HepG2 (cell line): ENCODE results near the gene PPIG. TPM values are rescaled to one million over a fixed set of nuclear protein-coding genes. Genes with fewer than 3 reads are reported as not detected.

Experiments used
- ATAC-seq: fragments of 200-7000 bp; cut with Tn5 transposase; 3 replicates; pipeline ENCODE4 v1.9.1; 2020; ENCODE audit warnings: mild to moderate bottlenecking, moderate library complexity
- BruUV-seq: library from RNA; stranded (reverse); fragments of 400-500 nt; replicated peaks from 2 replicates; lab custom pipeline; 2021; lab: Mats Ljungman, UMichigan
- CTCF ChIA-PET: fragments of 300-600 bp; formaldehyde crosslinking; extraction: SDS; loops from one replicate; lab custom pipeline; 2021; ENCODE audit warnings: low total read pairs, inconsistent platforms, low intra/inter-chr PET ratio; lab: Yijun Ruan, JAX
- POLR2A ChIA-PET: fragments of 350-600 bp; sonication (Branson Sonifier 250); formaldehyde crosslinking; loops from one replicate; lab custom pipeline; 2020; ENCODE audit warnings: antibody characterized with exemption, inconsistent platforms; lab: Yijun Ruan, JAX
- DNase-seq: peaks from one replicate; pipeline ENCODE4 v3.0.0-alpha.2; 2015; ENCODE audit warnings: low spot score
- FAIRE-seq: peaks from 3 replicates; lab custom pipeline; 2011; peaks lifted over from hg19 to GRCh38; lab: Jason Lieb, UNC
- H2AFZ ChIP-seq: one replicate; pipeline ENCODE4 v1.6.1; 2011; ENCODE audit warnings: low read length, inconsistent platforms
- H3K27ac ChIP-seq: fragments of 300-600 bp; 3 replicates; pipeline ENCODE4 v1.8.0; 2011; ENCODE audit warnings: mixed run types, mild to moderate bottlenecking, mixed read lengths, low read length, inconsistent platforms; ENCODE audit not compliant: insufficient read depth; ENCODE audit errors: extremely low read length
- H3K27me3 ChIP-seq, 2 experiments: fragments of 200-600 bp in 1 of 2; 2 replicates in 1 of 2; 3 replicates in 1 of 2; pipeline versions ENCODE4 v1.6.0 to v1.8.0; 2011; ENCODE audit warnings: low read length in 2 of 2, mild to moderate bottlenecking in 2 of 2, moderate library complexity in 2 of 2, inconsistent platforms in 1 of 2; ENCODE audit not compliant: insufficient read depth in 2 of 2, control insufficient read depth in 1 of 2
- H3K36me3 ChIP-seq, 2 experiments: fragments of 200-600 bp in 1 of 2; replicated peaks in 1 of 2; 2 replicates in 1 of 2; 3 replicates in 1 of 2; pipeline versions ENCODE4 v1.5.1 to v1.8.0; 2011; ENCODE audit warnings: low read length in 2 of 2, inconsistent platforms in 1 of 2; ENCODE audit not compliant: insufficient read depth in 2 of 2, control insufficient read depth in 1 of 2
- H3K4me1 ChIP-seq: 2 replicates; pipeline ENCODE4 v1.5.1; 2012; ENCODE audit warnings: low read length, inconsistent platforms; ENCODE audit not compliant: insufficient read depth
- H3K4me2 ChIP-seq: 2 replicates; pipeline ENCODE4 v1.6.0; 2011; ENCODE audit warnings: low read depth, low read length, inconsistent platforms
- H3K4me3 ChIP-seq, 3 experiments: fragments of 200-600 bp in 1 of 3; sonication (generic), shearing (Covaris generic) in 1 of 3; replicated peaks in 1 of 3; 2 replicates each; pipeline ENCODE4 v1.5.1; 2011 to 2016; ENCODE audit warnings: low read length in 3 of 3, inconsistent platforms in 2 of 3, low read depth in 2 of 3, mild to moderate bottlenecking in 2 of 3, control low read depth in 1 of 3, mixed read lengths in 1 of 3; ENCODE audit not compliant: insufficient read depth in 1 of 3
- H3K79me2 ChIP-seq: one replicate; pipeline ENCODE4 v1.6.1; 2011; ENCODE audit warnings: low read length, inconsistent platforms; ENCODE audit not compliant: insufficient read depth
- H3K9ac ChIP-seq: 2 replicates; pipeline ENCODE4 v1.6.0; 2011; ENCODE audit warnings: mild to moderate bottlenecking, low read depth, low read length, inconsistent platforms; ENCODE audit not compliant: insufficient read depth
- H3K9me3 ChIP-seq: 2 replicates; pipeline ENCODE4 v1.5.1; 2012; ENCODE audit warnings: mild to moderate bottlenecking, low read length
- H4K20me1 ChIP-seq: 2 replicates; pipeline ENCODE4 v1.6.0; 2011; ENCODE audit warnings: inconsistent platforms, mild to moderate bottlenecking, low read length, moderate library complexity; ENCODE audit not compliant: insufficient read depth
- ARID2 ChIP-seq: sonication (generic); formaldehyde crosslinking; IDR thresholded peaks from 2 replicates; pipeline ENCODE4 v1.8.1; 2022; ENCODE audit warnings: mild to moderate bottlenecking, missing genetic modification reagents, borderline replicate concordance
- KAT8 ChIP-seq: IDR thresholded peaks from 2 replicates; pipeline ENCODE4 v1.6.1; 2016; ENCODE audit warnings: missing genetic modification reagents, missing compliant biosample characterization
- NFE2 ChIP-seq: sonication (generic); formaldehyde crosslinking; IDR thresholded peaks from 2 replicates; pipeline ENCODE4 v1.4.0; 2020; ENCODE audit warnings: missing genetic modification reagents
- TCF12 ChIP-seq, 2 experiments: fragments of 450-650 bp in 1 of 2; sonication (generic) in 1 of 2; formaldehyde crosslinking in 1 of 2; IDR thresholded peaks; 2 replicates each; pipeline versions ENCODE4 v1.6.1 to v1.8.0; 2017 to 2022; ENCODE audit warnings: antibody characterized with exemption in 1 of 2, mild to moderate bottlenecking in 1 of 2, missing genetic modification reagents in 1 of 2, moderate library complexity in 1 of 2
- WGBS: methylation state at CpG from one replicate; pipeline ENCODE4 v1.1.6; 2017; ENCODE audit warnings: low lambda C conversion rate; 5-methylcytosine and 5-hydroxymethylcytosine counted together
- in situ Hi-C: cut with HindIII; loops from 2 replicates; pipeline ENCODE4 v1.10.0; 2017; ENCODE audit warnings: low pct_unique_long_range_greater_than_20kb; ENCODE audit not compliant: extremely low pct_ligation_motif_present
- intact Hi-C: fragments of 100-400 bp; cut with micrococcal nuclease; formaldehyde crosslinking; loops from one replicate; pipeline ENCODE4 v1.10.0; 2022; ENCODE audit not compliant: unreplicated experiment
- polyA plus RNA-seq, 8 experiments: library from polyadenylated mRNA; depleted of rRNA in 3 of 8; stranded (reverse) in 7 of 8; unstranded in 1 of 8; fragments of >200 nt; fragmentation: Illumina TruSeq in 4 of 8; extraction: Trizol in 4 of 8; gene quantifications; 2 replicates each; pipeline versions ENCODE4 v1.2.1 to v1.2.3, GENCODE V29; 2011 to 2016; ENCODE audit warnings: low read depth in 4 of 8, missing spikeins in 1 of 8, mixed read lengths in 1 of 8; ENCODE audit not compliant: insufficient read depth in 1 of 8
- total RNA-seq, 5 experiments: library from RNA; depleted of rRNA; stranded (reverse); fragments of >200 nt; fragmentation: Illumina TruSeq; extraction: Trizol; gene quantifications; 2 replicates each; pipeline ENCODE4 v1.2.3, GENCODE V29; 2016; ENCODE audit warnings: low read depth in 1 of 5
- TF ChIP-seq, protein P1 (sequence below): IDR thresholded peaks from 2 replicates; pipeline ENCODE4 v1.6.1; 2012; ENCODE audit warnings: low read depth, low read length, improper control_type of control experiment
- TF ChIP-seq, protein P2 (sequence below): IDR thresholded peaks from 2 replicates; pipeline ENCODE4 v1.6.1; 2018; ENCODE audit warnings: missing genetic modification reagents, mild to moderate bottlenecking, missing compliant biosample characterization
- TF ChIP-seq, protein P3 (sequence below): sonication (generic); formaldehyde crosslinking; IDR thresholded peaks from 2 replicates; pipeline ENCODE4 v1.8.1; 2022; ENCODE audit warnings: low read depth, mild to moderate bottlenecking, missing genetic modification reagents
- TF ChIP-seq, protein P4 (sequence below): sonication (generic); formaldehyde crosslinking; IDR thresholded peaks from 2 replicates; pipeline ENCODE4 v1.4.0; 2020; ENCODE audit warnings: missing genetic modification reagents

PPIG gene
- total and polyA plus RNA-seq, 2 of the 13 experiments (the other 11 are each of a cell fraction or from before 2014, with no cell fraction given) = 31.3 to 81.0 TPM

DNA sequence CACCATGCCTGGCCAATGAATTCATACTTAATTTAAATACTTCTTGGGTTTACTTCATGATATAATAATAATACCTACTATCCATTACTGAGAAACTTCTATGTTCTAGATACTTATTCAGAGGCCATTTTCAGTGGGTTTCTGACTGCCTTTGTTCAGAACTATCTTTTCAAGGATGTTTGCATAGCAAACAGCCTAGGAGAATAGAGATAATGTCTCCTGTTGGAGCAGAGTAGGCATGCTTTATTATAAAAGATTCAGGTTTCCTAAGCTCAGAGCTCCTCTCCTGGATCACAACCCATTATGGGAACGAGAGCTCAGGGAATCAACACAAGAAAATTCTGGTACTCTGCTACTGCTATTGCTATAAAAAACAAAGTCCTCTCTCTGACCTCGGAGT, 21.6 kb upstream of the PPIG start:
- Histone ChIP-seq H3K4me2 (no peak overlapping the region), H3K9ac (no peak overlapping the region), H3K27me3 (no peaks in the 10 kb centered on the region), H2AFZ (no peak overlapping the region), H3K36me3 (peaks cover 0 to 3% of the 10 kb centered on the region in 2 experiments; a peak in 1 of 5 replicates), H3K4me1 (no peaks in the 10 kb centered on the region), H3K27ac (peak overlapping the region; percentile 30), H3K9me3 (no peaks in the 10 kb centered on the region), H3K4me3 (no peak overlapping the region), H4K20me1 (no peaks in the 10 kb centered on the region), H3K79me2 (no peaks in the 10 kb centered on the region)
- ChIA-PET POLR2A (no interaction called here), CTCF (no interaction called here)
- intact Hi-C loops (no loop called here), in situ Hi-C loops (no loop called here)
- DNase-seq (no peak), ATAC-seq (peak; percentile 66), FAIRE-seq (no peak)
- 76% methylated on average over 2 of the region's 2 CpGs for WGBS
- TF ChIP-seq KAT8 = no peak
- TF ChIP-seq, protein P1, sequence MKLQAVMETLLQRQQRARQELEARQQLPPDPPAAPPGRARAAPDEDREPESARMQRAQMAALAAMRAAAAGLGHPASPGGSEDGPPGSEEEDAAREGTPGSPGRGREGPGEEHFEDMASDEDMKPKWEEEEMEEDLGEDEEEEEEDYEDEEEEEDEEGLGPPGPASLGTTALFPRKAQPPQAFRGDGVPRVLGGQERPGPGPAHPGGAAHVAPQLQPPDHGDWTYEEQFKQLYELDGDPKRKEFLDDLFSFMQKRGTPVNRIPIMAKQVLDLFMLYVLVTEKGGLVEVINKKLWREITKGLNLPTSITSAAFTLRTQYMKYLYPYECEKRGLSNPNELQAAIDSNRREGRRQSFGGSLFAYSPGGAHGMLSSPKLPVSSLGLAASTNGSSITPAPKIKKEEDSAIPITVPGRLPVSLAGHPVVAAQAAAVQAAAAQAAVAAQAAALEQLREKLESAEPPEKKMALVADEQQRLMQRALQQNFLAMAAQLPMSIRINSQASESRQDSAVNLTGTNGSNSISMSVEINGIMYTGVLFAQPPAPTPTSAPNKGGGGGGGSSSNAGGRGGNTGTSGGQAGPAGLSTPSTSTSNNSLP = 0 out of 2 replicates have a peak, but pooled peaks have one; percentile 7
- no TSS peak for BruUV-seq

DNA sequence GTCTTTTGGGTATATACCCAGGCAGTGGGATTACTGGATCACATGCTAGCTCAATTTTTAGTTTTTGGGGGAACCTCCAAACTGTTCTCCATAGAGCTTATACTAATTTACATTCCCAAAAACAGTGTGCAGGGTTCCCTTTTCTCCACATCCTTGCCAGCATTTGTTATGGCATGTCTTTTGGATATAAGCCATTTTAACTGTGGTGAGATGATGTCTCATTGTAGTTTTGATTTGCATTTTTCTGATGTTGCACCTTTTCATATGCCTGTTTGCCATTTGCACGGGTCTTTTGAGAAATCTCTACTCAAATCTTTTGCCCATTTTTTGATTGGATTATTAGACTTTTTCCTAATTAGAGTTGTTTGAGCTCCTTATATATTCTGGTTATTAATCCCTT, 18.5 kb upstream of the PPIG start:
- no peak overlapping the region for H3K9ac ChIP-seq
- no peak for DNase-seq
- H3K79me2 ChIP-seq = peaks cover 4% of the 10 kb centered on the region
- no peak overlapping the region for H3K4me2 ChIP-seq
- intact Hi-C loops = no loop called here
- ATAC-seq = no peak
- no peaks in the 10 kb centered on the region for H4K20me1 ChIP-seq
- no peak for FAIRE-seq
- H3K4me1 ChIP-seq = peaks cover 9% of the 10 kb centered on the region
- no peak overlapping the region for H3K4me3 ChIP-seq
- no peaks in the 10 kb centered on the region for H3K27me3 ChIP-seq
- POLR2A ChIA-PET = no interaction called here
- in situ Hi-C loops = no loop called here
- H3K27ac ChIP-seq = no peak overlapping the region
- CTCF ChIA-PET = no interaction called here
- H3K9me3 ChIP-seq = no peaks in the 10 kb centered on the region
- no peaks in the 10 kb centered on the region; a peak in 1 of 5 replicates for H3K36me3 ChIP-seq
- WGBS = 98% methylated on average over 1 of the region's 1 CpG
- BruUV-seq = no TSS peak
- TF ChIP-seq, protein P2, sequence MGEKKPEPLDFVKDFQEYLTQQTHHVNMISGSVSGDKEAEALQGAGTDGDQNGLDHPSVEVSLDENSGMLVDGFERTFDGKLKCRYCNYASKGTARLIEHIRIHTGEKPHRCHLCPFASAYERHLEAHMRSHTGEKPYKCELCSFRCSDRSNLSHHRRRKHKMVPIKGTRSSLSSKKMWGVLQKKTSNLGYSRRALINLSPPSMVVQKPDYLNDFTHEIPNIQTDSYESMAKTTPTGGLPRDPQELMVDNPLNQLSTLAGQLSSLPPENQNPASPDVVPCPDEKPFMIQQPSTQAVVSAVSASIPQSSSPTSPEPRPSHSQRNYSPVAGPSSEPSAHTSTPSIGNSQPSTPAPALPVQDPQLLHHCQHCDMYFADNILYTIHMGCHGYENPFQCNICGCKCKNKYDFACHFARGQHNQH (CRISPR knock-in tag) = no peak
- TF ChIP-seq, protein P3, sequence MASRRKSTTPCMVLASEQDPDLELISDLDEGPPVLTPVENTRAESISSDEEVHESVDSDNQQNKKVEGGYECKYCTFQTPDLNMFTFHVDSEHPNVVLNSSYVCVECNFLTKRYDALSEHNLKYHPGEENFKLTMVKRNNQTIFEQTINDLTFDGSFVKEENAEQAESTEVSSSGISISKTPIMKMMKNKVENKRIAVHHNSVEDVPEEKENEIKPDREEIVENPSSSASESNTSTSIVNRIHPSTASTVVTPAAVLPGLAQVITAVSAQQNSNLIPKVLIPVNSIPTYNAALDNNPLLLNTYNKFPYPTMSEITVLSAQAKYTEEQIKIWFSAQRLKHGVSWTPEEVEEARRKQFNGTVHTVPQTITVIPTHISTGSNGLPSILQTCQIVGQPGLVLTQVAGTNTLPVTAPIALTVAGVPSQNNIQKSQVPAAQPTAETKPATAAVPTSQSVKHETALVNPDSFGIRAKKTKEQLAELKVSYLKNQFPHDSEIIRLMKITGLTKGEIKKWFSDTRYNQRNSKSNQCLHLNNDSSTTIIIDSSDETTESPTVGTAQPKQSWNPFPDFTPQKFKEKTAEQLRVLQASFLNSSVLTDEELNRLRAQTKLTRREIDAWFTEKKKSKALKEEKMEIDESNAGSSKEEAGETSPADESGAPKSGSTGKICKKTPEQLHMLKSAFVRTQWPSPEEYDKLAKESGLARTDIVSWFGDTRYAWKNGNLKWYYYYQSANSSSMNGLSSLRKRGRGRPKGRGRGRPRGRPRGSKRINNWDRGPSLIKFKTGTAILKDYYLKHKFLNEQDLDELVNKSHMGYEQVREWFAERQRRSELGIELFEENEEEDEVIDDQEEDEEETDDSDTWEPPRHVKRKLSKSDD = no peak
- no peak for TF ChIP-seq NFE2 (CRISPR knock-in tag)
- TF ChIP-seq, protein P4, sequence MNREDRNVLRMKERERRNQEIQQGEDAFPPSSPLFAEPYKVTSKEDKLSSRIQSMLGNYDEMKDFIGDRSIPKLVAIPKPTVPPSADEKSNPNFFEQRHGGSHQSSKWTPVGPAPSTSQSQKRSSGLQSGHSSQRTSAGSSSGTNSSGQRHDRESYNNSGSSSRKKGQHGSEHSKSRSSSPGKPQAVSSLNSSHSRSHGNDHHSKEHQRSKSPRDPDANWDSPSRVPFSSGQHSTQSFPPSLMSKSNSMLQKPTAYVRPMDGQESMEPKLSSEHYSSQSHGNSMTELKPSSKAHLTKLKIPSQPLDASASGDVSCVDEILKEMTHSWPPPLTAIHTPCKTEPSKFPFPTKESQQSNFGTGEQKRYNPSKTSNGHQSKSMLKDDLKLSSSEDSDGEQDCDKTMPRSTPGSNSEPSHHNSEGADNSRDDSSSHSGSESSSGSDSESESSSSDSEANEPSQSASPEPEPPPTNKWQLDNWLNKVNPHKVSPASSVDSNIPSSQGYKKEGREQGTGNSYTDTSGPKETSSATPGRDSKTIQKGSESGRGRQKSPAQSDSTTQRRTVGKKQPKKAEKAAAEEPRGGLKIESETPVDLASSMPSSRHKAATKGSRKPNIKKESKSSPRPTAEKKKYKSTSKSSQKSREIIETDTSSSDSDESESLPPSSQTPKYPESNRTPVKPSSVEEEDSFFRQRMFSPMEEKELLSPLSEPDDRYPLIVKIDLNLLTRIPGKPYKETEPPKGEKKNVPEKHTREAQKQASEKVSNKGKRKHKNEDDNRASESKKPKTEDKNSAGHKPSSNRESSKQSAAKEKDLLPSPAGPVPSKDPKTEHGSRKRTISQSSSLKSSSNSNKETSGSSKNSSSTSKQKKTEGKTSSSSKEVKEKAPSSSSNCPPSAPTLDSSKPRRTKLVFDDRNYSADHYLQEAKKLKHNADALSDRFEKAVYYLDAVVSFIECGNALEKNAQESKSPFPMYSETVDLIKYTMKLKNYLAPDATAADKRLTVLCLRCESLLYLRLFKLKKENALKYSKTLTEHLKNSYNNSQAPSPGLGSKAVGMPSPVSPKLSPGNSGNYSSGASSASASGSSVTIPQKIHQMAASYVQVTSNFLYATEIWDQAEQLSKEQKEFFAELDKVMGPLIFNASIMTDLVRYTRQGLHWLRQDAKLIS = no peak
- no peak for TF ChIP-seq TCF12 (IDR thresholded peaks at IDR 0.05)
- no peak for TF ChIP-seq TCF12 (CRISPR knock-in tag; IDR thresholded peaks at IDR 0.05)
- no peak for TF ChIP-seq ARID2
- no peak overlapping the region for H2AFZ ChIP-seq
